Measurements from ENCODE around the gene TBC1D2B. TPM values are rescaled to one million over a fixed set of nuclear protein-coding genes. Genes with fewer than 3 reads are reported as not detected.

Gene TBC1D2B
- total and polyA plus RNA-seq, 8 donors: 13.4 to 35.8 (median 22.6) TPM

GRCh38 chr15:78101423-78102105 lies 24.1 kb upstream of the TBC1D2B start:
- Histone ChIP-seq H3K4me1 (no peaks in the 10 kb centered on the region), H3K9me3 (no peaks in the 10 kb centered on the region), H3K27ac (no peak overlapping the region), H3K36me3 (no peaks in the 10 kb centered on the region), H3K27me3 (no peaks in the 10 kb centered on the region), H3K4me3 (no peak overlapping the region)
- DNase-seq (peak in 1 of 6 donors; percentile 46), ATAC-seq (no peak), FAIRE-seq (no peak)
- no peak for TF ChIP-seq CTCF (IDR thresholded peaks at IDR 0.05)
- 94% methylated on average over 5 of the region's 5 CpGs for WGBS, 2 donors
- intact Hi-C loops (cut with DNase I): loop anchor here in 2 of 3 donors (10.0 kb wide), 2 partner anchors 107 to 137 kb away; no protein-coding TSS in a partner anchor

- intact Hi-C loops (cut with DNase I): loop anchor here in 2 of 3 donors (10.0 kb wide), 2 partner anchors 106 to 136 kb away; no protein-coding TSS in a partner anchor
- no peak for TF ChIP-seq CTCF (IDR thresholded peaks at IDR 0.05)
- no peak for FAIRE-seq
Measured at GRCh38 chr15:78100886-78101285, 23.4 kb upstream of the TBC1D2B start.

DNA sequence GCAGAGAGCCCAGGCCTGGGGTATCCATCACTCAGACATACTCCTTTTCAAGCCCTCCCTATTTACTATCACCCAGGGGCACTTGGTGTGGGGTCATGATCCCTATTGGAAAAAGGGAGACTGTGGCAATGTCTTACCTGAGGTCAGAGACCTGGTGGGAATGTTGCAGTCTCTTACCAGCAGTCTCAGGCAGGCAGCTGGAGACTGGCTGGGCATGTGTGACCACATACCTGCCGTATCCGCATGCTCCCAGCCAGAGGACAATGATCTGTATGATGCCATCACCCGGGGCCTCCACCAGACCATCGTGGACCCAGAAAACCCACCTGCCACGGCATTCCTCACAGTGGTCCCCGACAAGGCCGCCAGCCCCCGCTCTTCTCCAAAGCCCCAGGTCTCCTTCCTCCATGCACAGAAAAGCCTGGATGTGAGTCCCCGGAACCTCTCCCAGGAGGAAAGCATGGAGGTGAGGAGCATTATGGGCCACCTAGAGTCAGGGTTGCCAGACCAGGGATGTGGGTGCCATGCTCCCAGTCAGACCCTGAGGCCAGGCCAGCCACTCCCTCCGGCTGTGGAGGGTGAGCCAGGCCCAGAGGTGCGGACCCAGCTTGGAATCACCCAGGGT lies 20.7 kb upstream of the TBC1D2B start:
- intact Hi-C loops (cut with DNase I): no loop called here
- WGBS, 2 donors: 83 to 84% methylated on average over 11 of the region's 11 CpGs
- FAIRE-seq (no peak), DNase-seq (no peak), ATAC-seq (no peak)
- H3K9me3 ChIP-seq: no peaks in the 10 kb centered on the region
- no peak for TF ChIP-seq CTCF (IDR thresholded peaks at IDR 0.05)
- H3K36me3 ChIP-seq: no peaks in the 10 kb centered on the region
- H3K4me1 ChIP-seq: no peaks in the 10 kb centered on the region
- no peak overlapping the region for H3K4me3 ChIP-seq
- no peak overlapping the region for H3K27ac ChIP-seq
- no peaks in the 10 kb centered on the region for H3K27me3 ChIP-seq

More at GRCh38 chr15:78100886-78101285, 23.4 kb upstream of the TBC1D2B start:
- Histone ChIP-seq H3K36me3 (no peaks in the 10 kb centered on the region), H3K27ac (no peak overlapping the region), H3K4me3 (no peak overlapping the region), H3K9me3 (no peaks in the 10 kb centered on the region), H3K4me1 (no peaks in the 10 kb centered on the region), H3K27me3 (no peaks in the 10 kb centered on the region)
- DNase-seq: no peak
- no peak for ATAC-seq
- WGBS, 2 donors: 76 to 89% methylated on average over 2 of the region's 2 CpGs

DNA sequence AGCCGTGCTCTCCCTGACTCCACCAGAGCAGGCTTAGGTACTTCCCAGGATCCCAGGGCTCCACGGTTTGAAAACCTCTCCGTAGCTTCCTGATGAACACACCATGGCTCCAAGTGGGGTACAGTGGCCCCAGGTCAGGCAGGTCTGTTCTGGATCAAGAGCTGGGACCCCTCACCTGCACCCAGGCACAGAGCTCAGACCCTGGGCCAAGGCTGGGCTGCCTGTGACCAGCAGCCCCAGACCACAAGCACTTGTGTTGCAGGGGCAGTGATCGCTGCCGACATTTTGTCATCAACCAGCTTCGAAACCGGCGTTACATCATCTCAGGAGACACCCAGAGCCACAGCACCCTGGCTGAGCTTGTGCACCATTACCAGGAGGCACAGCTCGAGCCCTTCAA lies 20.2 kb upstream of the TBC1D2B start:
- Histone ChIP-seq H3K27me3 (no peaks in the 10 kb centered on the region), H3K9me3 (no peaks in the 10 kb centered on the region), H3K4me1 (no peaks in the 10 kb centered on the region), H3K36me3 (no peaks in the 10 kb centered on the region), H3K27ac (no peak overlapping the region), H3K4me3 (no peak overlapping the region)
- WGBS, 2 donors: 90 to 93% methylated on average over 9 of the region's 9 CpGs
- no peak for DNase-seq
- no peak for ATAC-seq
- intact Hi-C loops (cut with DNase I): no loop called here
- no peak for TF ChIP-seq CTCF (IDR thresholded peaks at IDR 0.05)
- no peak for FAIRE-seq
